GM12892 (cell line): ENCODE data around the gene CDC45.

Experiments used
- POLR2A ChIP-seq: IDR thresholded peaks from 2 replicates; pipeline ENCODE4 v1.6.1; 2011; ENCODE audit warnings: low read depth, low read length, control low read depth
- TAF1 ChIP-seq: IDR thresholded peaks from 2 replicates; pipeline ENCODE4 v1.6.1; 2011; ENCODE audit warnings: low read depth, mild to moderate bottlenecking, control low read depth, low read length, borderline replicate concordance

DNA sequence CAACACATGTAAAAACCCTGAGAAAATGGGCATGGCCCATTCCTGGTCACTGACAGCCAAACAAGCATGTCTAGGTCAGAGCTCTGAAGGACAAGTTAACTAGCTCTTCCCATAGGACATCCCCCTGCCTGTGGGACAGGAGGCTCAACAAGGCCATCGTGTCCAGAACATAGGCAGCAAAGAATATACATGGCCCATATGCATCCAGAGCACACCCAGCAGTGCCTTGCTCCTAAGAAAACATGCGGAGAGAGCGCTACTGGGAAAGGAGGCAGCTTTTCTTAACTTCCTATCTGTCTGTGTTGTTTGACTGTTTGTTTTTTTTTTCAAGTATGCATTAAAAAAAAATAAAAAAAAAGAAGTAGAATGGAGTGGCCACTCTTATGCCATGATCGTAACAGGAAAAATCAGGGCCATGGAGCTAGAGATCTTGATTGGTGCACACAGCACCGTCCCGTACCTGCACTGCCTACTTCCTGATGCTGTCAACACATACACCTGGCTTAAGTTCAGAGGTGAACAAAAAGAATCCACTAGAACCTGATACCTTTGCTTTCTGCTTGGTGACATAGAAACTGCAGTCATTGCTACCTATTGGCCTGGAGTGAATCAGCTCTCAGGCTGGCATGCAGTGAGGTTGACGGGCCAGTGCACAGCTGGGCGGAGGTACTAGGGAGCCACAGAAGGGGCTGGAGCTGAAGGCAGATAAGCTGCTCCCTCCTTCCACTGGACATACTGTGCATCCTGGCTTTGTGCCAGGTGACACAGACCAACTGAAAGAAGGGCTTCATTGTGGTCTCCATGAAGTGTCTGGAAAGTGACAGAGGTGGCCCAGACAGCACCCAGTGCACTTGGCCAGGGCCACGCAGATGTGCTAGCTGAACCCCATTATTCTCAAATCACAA lies 12.6 kb upstream of the CDC45 start:
- no peak for TF ChIP-seq TAF1
- TF ChIP-seq POLR2A = no peak
